Sigmoid colon (tissue), 4 donors: Measurements from ENCODE around the gene GDF10.

ENCODE experiments used
- EP300 ChIP-seq, 4 donors: sonication (generic); formaldehyde crosslinking; IDR thresholded peaks; one replicate each; pipeline ENCODE4 v1.6.1; 2017; ENCODE audit warnings: antibody characterized with exemption in 4 of 4
- POLR2A ChIP-seq, 2 donors: fragments of 450-650 bp; IDR thresholded peaks; one replicate each; pipeline ENCODE4 v1.6.1; 2016; ENCODE audit warnings: antibody characterized with exemption in 2 of 2, mild to moderate bottlenecking in 2 of 2, moderate library complexity in 2 of 2
- POLR2AphosphoS5 ChIP-seq, 4 donors: sonication (generic); formaldehyde crosslinking; IDR thresholded peaks; one replicate each; pipeline ENCODE4 v1.6.1; 2017; ENCODE audit warnings: antibody characterized with exemption in 4 of 4
- TF ChIP-seq, protein P1 (sequence below), 4 experiments: fragments of 450-650 bp in 3 of 4; fragments of 200-600 bp in 1 of 4; IDR thresholded peaks; one replicate each; pipeline ENCODE4 v1.5.1; 2016 to 2019; ENCODE audit warnings: antibody characterized with exemption in 4 of 4, mild to moderate bottlenecking in 3 of 4, moderate library complexity in 2 of 4

DNA sequence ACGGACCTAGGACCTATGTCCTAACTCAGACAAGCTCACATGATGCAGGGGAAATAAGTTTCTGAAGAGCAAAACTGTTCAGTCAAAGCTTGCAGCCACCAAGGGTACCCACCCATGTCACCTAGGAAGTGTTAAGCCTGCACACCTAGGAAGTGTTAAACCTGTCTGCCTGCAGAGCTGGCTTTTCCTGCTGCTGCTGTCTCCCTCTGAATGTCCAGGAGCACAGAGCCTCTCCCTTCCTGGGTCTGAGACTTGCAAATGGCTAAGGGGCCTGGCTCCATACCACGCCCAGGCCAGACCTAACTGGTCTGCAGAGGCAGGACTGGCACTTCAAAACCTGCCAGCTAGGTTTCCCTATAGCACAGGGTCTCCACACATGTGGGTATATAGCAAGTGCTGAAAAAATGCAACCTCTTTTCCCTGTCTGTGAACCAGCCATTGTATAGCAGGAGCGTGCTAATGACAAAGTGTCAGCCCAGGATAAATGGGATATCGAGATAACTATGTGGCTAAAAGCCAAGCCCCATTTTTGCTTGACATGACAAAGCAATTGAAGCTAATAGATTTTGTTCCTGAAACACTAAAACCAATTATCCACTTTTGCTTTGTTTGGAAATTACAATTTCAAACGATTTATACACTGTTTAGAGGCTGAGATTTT lies 23.8 kb downstream of the GDF10 start:
- TF ChIP-seq, protein P1, sequence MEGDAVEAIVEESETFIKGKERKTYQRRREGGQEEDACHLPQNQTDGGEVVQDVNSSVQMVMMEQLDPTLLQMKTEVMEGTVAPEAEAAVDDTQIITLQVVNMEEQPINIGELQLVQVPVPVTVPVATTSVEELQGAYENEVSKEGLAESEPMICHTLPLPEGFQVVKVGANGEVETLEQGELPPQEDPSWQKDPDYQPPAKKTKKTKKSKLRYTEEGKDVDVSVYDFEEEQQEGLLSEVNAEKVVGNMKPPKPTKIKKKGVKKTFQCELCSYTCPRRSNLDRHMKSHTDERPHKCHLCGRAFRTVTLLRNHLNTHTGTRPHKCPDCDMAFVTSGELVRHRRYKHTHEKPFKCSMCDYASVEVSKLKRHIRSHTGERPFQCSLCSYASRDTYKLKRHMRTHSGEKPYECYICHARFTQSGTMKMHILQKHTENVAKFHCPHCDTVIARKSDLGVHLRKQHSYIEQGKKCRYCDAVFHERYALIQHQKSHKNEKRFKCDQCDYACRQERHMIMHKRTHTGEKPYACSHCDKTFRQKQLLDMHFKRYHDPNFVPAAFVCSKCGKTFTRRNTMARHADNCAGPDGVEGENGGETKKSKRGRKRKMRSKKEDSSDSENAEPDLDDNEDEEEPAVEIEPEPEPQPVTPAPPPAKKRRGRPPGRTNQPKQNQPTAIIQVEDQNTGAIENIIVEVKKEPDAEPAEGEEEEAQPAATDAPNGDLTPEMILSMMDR (IDR thresholded peaks at IDR 0.05): no peak
- no peak for TF ChIP-seq POLR2A (IDR thresholded peaks at IDR 0.05)
- TF ChIP-seq EP300 (IDR thresholded peaks at IDR 0.05): no peak
- TF ChIP-seq POLR2AphosphoS5 (IDR thresholded peaks at IDR 0.05): no peak
